Chondrocyte (in vitro differentiated cells): Measurements from ENCODE around the gene TGM5. TPM values are rescaled to one million over a fixed set of nuclear protein-coding genes. Genes with fewer than 3 reads are reported as not detected.
A peak's percentile ranks its signal among the peaks of the same experiment; 100 is the strongest.
"Not testable (repeated sequence)": the region's sequence is repeated elsewhere in the genome, so short reads cannot be mapped to it uniquely, and the experiment has no call there.

Source experiments
- DNase-seq: peaks from one replicate; pipeline ENCODE4 v3.0.0; 2021; ENCODE audit warnings: mixed read lengths, low spot score
- H3K27ac Mint-ChIP-seq: one replicate; pipeline ENCODE4 v1.8.0; 2021; ENCODE audit warnings: mild to moderate bottlenecking, moderate library complexity, mixed read lengths; ENCODE audit not compliant: unreplicated experiment
- H3K27me3 Mint-ChIP-seq: 2 replicates; pipeline ENCODE4 v1.8.0; 2021; ENCODE audit warnings: low read depth, mixed read lengths
- H3K36me3 Mint-ChIP-seq: 2 replicates; pipeline ENCODE4 v1.8.0; 2021; ENCODE audit warnings: low read depth, mixed read lengths
- H3K4me1 Mint-ChIP-seq: 2 replicates; pipeline ENCODE4 v1.8.0; 2021; ENCODE audit warnings: low read depth, mild to moderate bottlenecking, mixed read lengths
- H3K4me3 Mint-ChIP-seq: one replicate; pipeline ENCODE4 v1.8.0; 2021; ENCODE audit warnings: mild to moderate bottlenecking, moderate library complexity, mixed read lengths; ENCODE audit not compliant: unreplicated experiment
- H3K9me3 Mint-ChIP-seq: 2 replicates; pipeline ENCODE4 v1.8.0; 2021; ENCODE audit warnings: low read depth, mixed read lengths
- CTCF ChIP-seq: fragments of 200-600 bp; sonication (generic); IDR thresholded peaks from 2 replicates; pipeline ENCODE4 v1.5.0; 2021; ENCODE audit warnings: antibody characterized with exemption, mild to moderate bottlenecking, moderate library complexity
- total RNA-seq: library from RNA; stranded (reverse); gene quantifications from 3 replicates; pipeline ENCODE4 v1.2.1, GENCODE V29; 2021

Gene TGM5
- total RNA-seq, 1 donor from 2014 or later = not detected

GRCh38 chr15:43229977-43230376, 36.8 kb downstream of the TGM5 start:
- Mint-ChIP-seq H3K36me3 (no peaks in the 10 kb centered on the region), H3K4me3 (no peak overlapping the region), H3K9me3 (no peaks in the 10 kb centered on the region), H3K4me1 (peaks cover 6% of the 10 kb centered on the region), H3K27ac (no peak overlapping the region), H3K27me3 (peaks cover 38% of the 10 kb centered on the region)
- TF ChIP-seq CTCF = no peak
- DNase-seq = no peak

- Mint-ChIP-seq H3K4me1 (peaks cover 6% of the 10 kb centered on the region), H3K27ac (no peak overlapping the region), H3K9me3 (no peaks in the 10 kb centered on the region), H3K4me3 (no peak overlapping the region), H3K36me3 (no peaks in the 10 kb centered on the region), H3K27me3 (peaks cover 18% of the 10 kb centered on the region)
- no peak for DNase-seq
- TF ChIP-seq CTCF = no peak
Observed at GRCh38 chr15:43226436-43227305, 40.1 kb downstream of the TGM5 start.

- not testable (repeated sequence) for H3K27ac Mint-ChIP-seq, H3K9me3 Mint-ChIP-seq, DNase-seq, H3K4me1 Mint-ChIP-seq, H3K36me3 Mint-ChIP-seq, H3K4me3 Mint-ChIP-seq
- H3K27me3 Mint-ChIP-seq = peaks cover 23% of the 10 kb centered on the region
Observed at GRCh38 chr15:43225950-43226255, 40.8 kb downstream of the TGM5 start.

GRCh38 chr15:43225201-43225949, 41.4 kb downstream of the TGM5 start:
- H3K4me3 Mint-ChIP-seq = no peak overlapping the region
- no peaks in the 10 kb centered on the region for H3K4me1 Mint-ChIP-seq
- no peak overlapping the region for H3K27ac Mint-ChIP-seq
- no peak for DNase-seq
- H3K27me3 Mint-ChIP-seq = peaks cover 23% of the 10 kb centered on the region
- H3K9me3 Mint-ChIP-seq = no peaks in the 10 kb centered on the region
- peak; percentile 88 for TF ChIP-seq CTCF
- H3K36me3 Mint-ChIP-seq = no peaks in the 10 kb centered on the region

GRCh38 chr15:43221422-43221821, 45.3 kb downstream of the TGM5 start:
- TF ChIP-seq CTCF = no peak
- H3K4me1 Mint-ChIP-seq = peaks cover 9% of the 10 kb centered on the region
- no peaks in the 10 kb centered on the region for H3K36me3 Mint-ChIP-seq
- no peak for DNase-seq
- H3K27ac Mint-ChIP-seq = no peak overlapping the region
- H3K4me3 Mint-ChIP-seq = no peak overlapping the region
- H3K9me3 Mint-ChIP-seq = no peaks in the 10 kb centered on the region
- H3K27me3 Mint-ChIP-seq = peaks cover 13% of the 10 kb centered on the region
